Gastrocnemius medialis (tissue), 4 donors: ENCODE measurements around the gene LRAT. TPM values are rescaled to one million over a fixed set of nuclear protein-coding genes. Genes with fewer than 3 reads are reported as not detected.

Experiments
- ATAC-seq, 2 donors: fragments of 150-250 bp; one replicate each; pipeline ENCODE4 v1.9.1; 2016
- DNase-seq, 2 donors: peaks; one replicate each; pipeline ENCODE4 v3.0.0-alpha.2; 2019
- H3K27ac ChIP-seq, 4 donors: fragments of 200-600 bp; sonication (generic); 1 replicate in 1 of 4; 2 replicates in 3 of 4; pipeline ENCODE4 v1.5.1; 2016 to 2018; ENCODE audit warnings: mild to moderate bottlenecking in 2 of 4, moderate library complexity in 1 of 4
- H3K27me3 ChIP-seq, 3 donors: fragments of 200-600 bp; sonication (generic) in 2 of 3; 1 replicate in 1 of 3; 2 replicates in 2 of 3; pipeline versions ENCODE4 v1.5.1 to v1.6.0; 2016 to 2019; ENCODE audit warnings: mild to moderate bottlenecking in 1 of 3, moderate library complexity in 1 of 3
- H3K36me3 ChIP-seq, 2 donors: fragments of 200-600 bp; sonication (generic) in 1 of 2; one replicate each; pipeline ENCODE4 v1.5.1; 2017 to 2018
- H3K4me1 ChIP-seq, 2 donors: fragments of 200-600 bp; sonication (generic) in 1 of 2; one replicate each; pipeline ENCODE4 v1.5.1; 2016 to 2017; ENCODE audit warnings: mild to moderate bottlenecking in 2 of 2
- H3K4me3 ChIP-seq, 4 donors: fragments of 200-600 bp; sonication (generic) in 3 of 4; 1 replicate in 1 of 4; 2 replicates in 3 of 4; pipeline ENCODE4 v1.5.1; 2016 to 2019; ENCODE audit warnings: mild to moderate bottlenecking in 2 of 4
- H3K9me3 ChIP-seq, 3 donors: fragments of 200-600 bp; sonication (generic) in 2 of 3; 1 replicate in 1 of 3; 2 replicates in 2 of 3; pipeline ENCODE4 v1.5.1; 2016 to 2019
- CTCF ChIP-seq, 5 experiments: fragments of 450-650 bp in 3 of 5; fragments of 200-600 bp in 2 of 5; sonication (generic) in 2 of 5; IDR thresholded peaks in 4 of 5; conservative IDR thresholded peaks in 1 of 5; 1 replicate in 4 of 5; 2 replicates in 1 of 5; pipeline ENCODE4 v1.5.1; 2016 to 2019; ENCODE audit warnings: antibody characterized with exemption in 5 of 5, mild to moderate bottlenecking in 3 of 5, moderate library complexity in 3 of 5
- POLR2A ChIP-seq, 2 donors: fragments of 450-650 bp; IDR thresholded peaks; one replicate each; pipeline ENCODE4 v1.6.1; 2017; ENCODE audit warnings: antibody characterized with exemption in 2 of 2, mild to moderate bottlenecking in 2 of 2, moderate library complexity in 2 of 2
- in situ Hi-C, 4 donors: fragments of 200-750 bp; cut with MboI; loops; one replicate each; pipeline versions ENCODE4 v1.15.0 to v1.8.0; 2017; ENCODE audit warnings: low sequenced_read_pairs in 4 of 4
- intact Hi-C: fragments of 100-400 bp; cut with DNase I; formaldehyde crosslinking; loops from one replicate; pipeline ENCODE4 v1.15.1; 2023; ENCODE audit warnings: low total_unique reads
- total RNA-seq, 4 donors: library from RNA; depleted of rRNA; stranded (reverse); fragments of >200 nt; gene quantifications; one replicate each; pipeline versions ENCODE4 v1.1.0 to v1.2.3, GENCODE V29; 2016

The LRAT gene
- not detected for total RNA-seq

GRCh38 chr4:154743683-154744340 is at the start of gene LRAT:
LRAT (plus strand) TSS chr4:154744000; CDS start chr4:154744327, 327 bp downstream.
- Histone ChIP-seq H3K9me3 (no peaks in the 10 kb centered on the region), H3K4me3 (peak within 1 kb of the TSS; percentile 40 to 57 (median 50)), H3K36me3 (no peaks in the 10 kb centered on the region), H3K27ac (no peak within 1 kb of the TSS), H3K27me3 (peaks cover 42 to 49% (median 47%) of the 10 kb centered on the region in 3 donors), H3K4me1 (peaks cover 0 to 3% of the 10 kb centered on the region in 2 donors)
- intact Hi-C loops: no loop called here
- TF ChIP-seq POLR2A (IDR thresholded peaks at IDR 0.05) (no peak), CTCF (IDR thresholded peaks at IDR 0.05 in 4 of 5, conservative IDR thresholded peaks at IDR 0.05 in 1 of 5) (no peak)
- in situ Hi-C loops: no loop called here
- no peak for DNase-seq
- ATAC-seq: no peak

- in situ Hi-C loops: no loop called here
- Histone ChIP-seq H3K36me3 (no peaks in the 10 kb centered on the region), H3K27ac (no peak overlapping the region), H3K9me3 (no peaks in the 10 kb centered on the region), H3K27me3 (no peaks in the 10 kb centered on the region), H3K4me1 (no peaks in the 10 kb centered on the region), H3K4me3 (no peak overlapping the region)
- intact Hi-C loops: no loop called here
- DNase-seq (no peak), ATAC-seq (no peak)
- no peak for TF ChIP-seq POLR2A (IDR thresholded peaks at IDR 0.05)
- TF ChIP-seq CTCF (IDR thresholded peaks at IDR 0.05 in 4 of 5, conservative IDR thresholded peaks at IDR 0.05 in 1 of 5): no peak
These were observed 35.9 kb upstream of the LRAT start for GRCh38 chr4:154707877-154708276.

GRCh38 chr4:154709550-154709949 is 34.2 kb upstream of the LRAT start:
- DNase-seq: no peak
- no peak overlapping the region for H3K4me3 ChIP-seq
- in situ Hi-C loops (no loop called here), intact Hi-C loops (no loop called here)
- H3K4me1 ChIP-seq: no peaks in the 10 kb centered on the region
- H3K27me3 ChIP-seq: no peaks in the 10 kb centered on the region
- no peak overlapping the region for H3K27ac ChIP-seq
- no peaks in the 10 kb centered on the region for H3K36me3 ChIP-seq
- TF ChIP-seq CTCF (IDR thresholded peaks at IDR 0.05 in 4 of 5, conservative IDR thresholded peaks at IDR 0.05 in 1 of 5): no peak
- no peak for TF ChIP-seq POLR2A (IDR thresholded peaks at IDR 0.05)
- ATAC-seq: no peak
- H3K9me3 ChIP-seq: no peaks in the 10 kb centered on the region

GRCh38 chr4:154711522-154711921 is 32.3 kb upstream of the LRAT start:
- H3K27ac ChIP-seq: no peak overlapping the region
- in situ Hi-C loops: no loop called here

More at GRCh38 chr4:154711522-154711921, 32.3 kb upstream of the LRAT start:
- ATAC-seq: no peak
- TF ChIP-seq CTCF (IDR thresholded peaks at IDR 0.05 in 4 of 5, conservative IDR thresholded peaks at IDR 0.05 in 1 of 5) (no peak), POLR2A (IDR thresholded peaks at IDR 0.05) (no peak)
- H3K27me3 ChIP-seq: no peaks in the 10 kb centered on the region
- no peaks in the 10 kb centered on the region for H3K9me3 ChIP-seq
- H3K4me3 ChIP-seq: no peak overlapping the region
- DNase-seq: no peak
- intact Hi-C loops: no loop called here
- H3K4me1 ChIP-seq: no peaks in the 10 kb centered on the region
- H3K36me3 ChIP-seq: no peaks in the 10 kb centered on the region
